Kidney tubule cell (primary cell): Measurements from ENCODE around the gene CDC73.
"Not testable (repeated sequence)": the region's sequence is repeated elsewhere in the genome, so short reads cannot be mapped to it uniquely, and the experiment has no call there.

ENCODE experiments used
- DNase-seq: peaks from one replicate; pipeline ENCODE4 v3.0.0-alpha.2; 2018; ENCODE audit warnings: low spot score

Gene CDC73

DNA sequence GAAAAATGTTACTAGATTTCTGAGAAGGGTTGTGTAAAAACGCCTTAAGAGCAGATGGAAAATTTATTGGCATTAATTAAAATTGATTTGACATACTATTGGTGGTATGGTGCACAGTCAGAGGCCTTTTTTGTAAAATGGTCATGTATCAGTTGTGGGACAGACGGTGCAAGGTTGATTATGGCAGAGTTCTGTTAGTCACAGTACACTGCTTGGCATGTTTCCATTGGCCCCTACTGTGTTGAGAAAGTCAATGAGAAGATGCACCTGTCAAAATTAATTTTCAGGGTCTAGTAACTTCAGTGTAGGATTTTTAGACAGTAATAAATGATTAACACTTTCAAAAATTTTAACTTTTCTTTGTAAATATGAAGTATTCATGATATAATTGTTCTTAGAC is 60.2 kb downstream of the CDC73 start:
- peak; percentile 29 for DNase-seq

DNA sequence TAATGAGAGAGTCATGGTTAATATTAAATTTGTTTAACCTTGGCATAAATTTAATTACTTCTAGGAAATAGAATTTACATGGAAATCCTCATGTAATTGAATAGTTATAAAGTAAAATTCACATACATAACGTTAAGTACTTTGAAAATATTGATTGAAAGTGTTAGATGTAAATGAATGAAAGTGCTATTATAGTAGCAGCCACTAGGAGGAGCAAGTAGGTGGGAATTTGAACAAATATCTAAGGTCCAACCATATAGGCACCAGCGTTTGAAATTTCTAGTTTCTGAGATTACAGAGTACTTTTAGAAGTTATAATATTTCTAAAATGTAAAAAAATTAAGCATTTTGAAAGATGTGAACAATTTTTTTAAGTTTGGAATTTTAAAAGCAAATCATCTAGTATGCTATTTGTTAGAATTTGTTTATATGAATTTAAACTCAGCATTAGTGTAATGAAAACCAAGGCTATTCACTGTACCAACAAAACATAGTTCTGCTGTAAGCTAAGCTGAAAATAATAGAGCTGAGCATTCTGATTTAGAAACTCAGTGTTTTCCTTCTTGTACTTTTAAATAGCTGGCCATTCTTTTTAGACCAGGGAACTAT is 61.3 kb downstream of the CDC73 start:
- peak; percentile 52 for DNase-seq

DNA sequence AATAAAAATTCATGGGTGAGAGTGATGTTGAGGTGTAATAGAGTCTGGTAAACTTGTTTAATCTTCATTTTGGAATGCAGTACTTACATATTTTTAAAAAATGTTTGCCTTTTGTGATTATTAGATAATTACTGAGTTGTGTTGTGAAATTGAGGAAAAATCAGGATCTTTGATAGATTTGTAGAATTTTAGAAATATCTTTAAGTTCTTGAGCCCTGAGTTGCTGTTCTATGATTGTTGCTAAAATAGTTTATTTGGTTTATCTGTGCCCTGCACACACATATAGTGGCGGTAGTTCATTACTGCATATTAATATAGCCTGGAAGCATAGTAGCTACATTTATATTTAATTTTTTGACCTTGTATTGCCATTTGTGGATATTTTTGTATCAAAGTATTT is 62.9 kb downstream of the CDC73 start:
- no peak for DNase-seq

DNA sequence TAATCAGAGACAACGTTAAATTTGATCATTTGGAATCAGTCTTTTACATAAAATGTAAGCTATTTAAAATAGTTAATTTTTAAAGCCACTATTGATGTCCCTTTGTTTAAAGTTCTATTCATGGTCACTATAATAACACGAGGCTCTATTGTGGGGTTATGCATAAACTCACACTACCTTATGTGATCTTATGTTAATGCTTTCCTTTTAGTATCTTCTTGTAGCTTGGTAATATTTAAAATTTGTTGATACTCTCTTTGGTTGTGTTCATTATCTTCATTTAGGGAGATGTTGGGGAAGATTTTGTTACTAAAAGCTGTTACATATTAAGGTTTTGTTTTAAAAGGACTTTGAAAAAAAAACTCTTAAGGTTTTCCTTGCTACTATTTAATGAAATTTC is 63.4 kb downstream of the CDC73 start:
- no peak for DNase-seq

DNA sequence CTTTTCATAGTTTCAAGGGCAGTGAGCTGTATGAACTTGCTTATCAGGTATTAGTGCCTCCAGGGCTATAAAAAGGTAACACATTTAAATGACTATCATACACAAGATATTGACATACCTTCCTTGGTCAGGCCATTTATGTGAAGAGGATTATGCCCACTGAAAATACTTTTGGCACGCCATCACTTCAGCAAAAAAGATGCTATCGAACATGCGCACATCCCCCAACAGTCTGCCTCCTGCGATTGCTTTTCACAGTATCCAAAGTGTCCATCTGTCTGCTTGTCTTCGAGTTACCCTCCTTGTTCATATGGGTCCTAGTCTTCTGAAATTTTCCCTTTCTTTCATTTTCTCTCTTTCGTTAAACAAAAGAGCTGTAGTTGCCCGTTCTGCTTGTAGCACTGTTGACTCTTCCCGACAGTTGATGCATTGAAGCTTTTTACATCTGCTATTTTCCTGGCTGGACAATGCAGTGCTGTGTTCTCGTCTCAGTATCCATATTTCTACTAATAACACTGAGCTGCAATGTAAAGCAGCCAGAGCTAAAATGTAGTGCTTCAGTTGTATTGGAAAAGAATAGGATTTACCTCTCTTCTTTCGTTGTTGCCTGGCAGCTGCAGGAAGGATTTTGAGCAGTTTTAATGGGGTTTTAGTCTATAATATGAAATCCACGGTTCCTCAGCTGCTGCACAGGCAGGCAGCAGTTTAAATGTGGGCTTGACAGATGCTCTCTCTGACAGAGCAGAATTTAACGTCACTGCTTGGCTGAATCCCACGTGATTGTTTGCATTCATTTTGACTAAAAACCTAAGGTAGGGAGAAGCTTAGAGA is 64.3 kb downstream of the CDC73 start, which contains the start of gene B3GALT2:
TSS of gene B3GALT2 (minus strand) at position 713 of the 831 bp plus-strand sequence. CDS start 5,051 bp downstream, outside the sequence.
- DNase-seq: no peak

DNA sequence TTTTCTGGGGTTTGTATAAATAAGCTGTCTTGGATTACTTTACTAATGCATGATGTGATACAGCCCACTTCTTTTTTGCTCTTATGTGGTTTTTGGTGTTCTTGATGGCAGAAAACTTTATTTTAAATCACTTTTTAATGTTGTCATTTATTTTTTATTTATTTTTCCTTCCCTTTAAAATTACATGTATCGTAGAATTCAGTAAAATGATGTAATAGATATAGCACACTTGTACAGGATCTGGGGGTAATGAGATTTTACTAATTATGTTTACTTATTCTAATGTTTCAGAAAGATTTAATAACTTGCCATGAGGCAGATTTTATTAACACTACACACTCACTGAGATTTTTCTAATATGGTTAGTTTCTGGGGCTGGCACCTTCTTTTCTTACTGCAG is 65.3 kb downstream of the CDC73 start:
- no peak for DNase-seq

DNA sequence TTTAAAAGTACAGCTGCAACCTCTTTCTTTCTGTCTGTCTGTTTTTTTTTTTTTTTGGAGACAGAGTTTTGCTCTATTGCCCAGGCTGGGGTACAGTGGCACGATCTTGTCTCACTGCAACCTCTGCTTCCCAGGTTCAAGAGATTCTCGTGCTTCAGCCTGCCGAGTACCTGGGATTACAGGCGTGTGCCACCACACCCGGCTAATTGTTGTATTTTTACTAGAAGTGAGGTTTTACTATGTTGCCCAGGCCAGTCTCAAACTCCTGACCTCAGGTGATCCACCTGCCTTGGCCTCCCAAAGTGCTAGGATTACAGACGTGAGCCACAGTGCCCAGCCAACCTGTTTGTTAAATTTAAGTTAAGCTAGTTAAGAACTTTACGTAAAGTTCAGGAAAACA is 67.1 kb downstream of the CDC73 start:
- DNase-seq: not testable (repeated sequence)

DNA sequence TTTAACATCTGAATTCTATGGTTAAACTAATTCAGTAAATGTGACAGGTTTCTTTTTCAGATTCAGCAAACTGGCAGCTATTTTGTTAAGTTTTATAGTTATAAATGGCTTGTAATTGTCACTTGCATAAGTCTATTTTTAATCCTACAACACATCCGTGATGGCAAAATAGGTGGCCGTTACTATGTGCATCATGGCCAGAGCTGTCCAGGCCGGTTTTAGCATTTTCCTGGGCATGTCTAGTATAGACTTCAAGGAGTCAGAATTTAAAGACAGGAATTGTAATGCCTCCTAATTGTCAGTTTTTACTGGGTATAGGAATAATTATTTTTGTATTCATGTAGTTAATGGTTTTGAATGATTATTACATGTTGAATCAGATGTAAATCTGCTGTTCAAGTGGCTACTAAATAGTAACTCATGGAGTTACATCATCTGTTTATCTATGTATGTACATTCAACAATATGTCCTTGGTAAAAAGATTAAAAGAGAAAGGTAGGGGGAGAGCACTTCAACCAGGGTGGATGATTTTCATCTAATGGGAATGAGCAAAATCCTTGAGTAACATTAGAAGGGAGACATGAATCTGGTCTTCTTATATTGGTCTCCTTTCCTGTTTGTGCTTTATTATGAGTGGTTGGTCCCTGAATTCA is 67.7 kb downstream of the CDC73 start:
- no peak for DNase-seq

DNA sequence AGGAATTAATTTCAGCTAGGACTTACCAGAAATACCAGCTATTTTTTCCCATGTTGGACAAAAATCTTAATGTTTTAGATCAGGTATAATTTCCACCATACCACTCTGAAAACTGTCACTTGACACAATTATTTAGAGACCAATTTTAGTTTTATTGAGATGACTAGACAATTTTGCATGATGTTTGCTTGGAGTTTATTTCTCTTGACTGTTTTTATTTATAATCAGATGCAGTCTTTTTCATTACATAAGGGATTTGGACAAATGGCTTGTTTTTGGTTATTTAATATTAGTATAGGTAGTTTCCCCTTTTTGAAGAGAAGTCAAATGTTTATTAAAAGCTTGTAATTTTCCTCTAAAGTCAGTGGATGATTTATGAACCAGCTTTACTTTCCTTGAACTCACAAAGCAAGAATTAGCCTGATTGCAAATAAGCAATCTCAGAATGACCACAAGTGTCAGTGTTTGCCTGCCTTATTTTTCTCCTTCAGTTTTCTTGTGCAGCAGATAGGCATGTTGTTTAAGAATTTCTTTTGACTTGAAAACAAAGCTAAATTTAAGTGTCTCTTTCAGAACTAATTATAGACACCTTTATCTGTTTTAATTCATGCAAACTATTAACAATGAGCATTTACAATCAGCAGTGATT is 68.4 kb downstream of the CDC73 start:
- no peak for DNase-seq

DNA sequence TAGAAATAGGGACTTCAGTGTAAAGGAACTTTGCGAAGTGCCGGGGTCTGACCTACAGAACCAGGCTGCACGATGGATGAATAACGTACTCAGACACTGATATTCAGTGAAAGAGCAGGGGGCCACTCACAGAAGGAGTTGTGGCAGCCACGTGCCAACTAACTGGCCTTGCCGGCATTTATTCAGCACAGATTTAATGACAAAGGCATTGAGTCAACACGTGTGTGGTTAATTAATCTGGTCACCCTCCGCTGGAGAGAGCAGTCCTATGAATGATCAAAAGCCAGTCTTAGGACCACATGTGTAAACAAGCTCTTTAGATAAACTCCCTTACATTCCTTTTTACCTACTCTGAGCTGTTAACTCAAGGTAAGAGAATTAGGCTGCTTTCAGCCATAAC is 70.8 kb downstream of the CDC73 start:
- no peak for DNase-seq

DNA sequence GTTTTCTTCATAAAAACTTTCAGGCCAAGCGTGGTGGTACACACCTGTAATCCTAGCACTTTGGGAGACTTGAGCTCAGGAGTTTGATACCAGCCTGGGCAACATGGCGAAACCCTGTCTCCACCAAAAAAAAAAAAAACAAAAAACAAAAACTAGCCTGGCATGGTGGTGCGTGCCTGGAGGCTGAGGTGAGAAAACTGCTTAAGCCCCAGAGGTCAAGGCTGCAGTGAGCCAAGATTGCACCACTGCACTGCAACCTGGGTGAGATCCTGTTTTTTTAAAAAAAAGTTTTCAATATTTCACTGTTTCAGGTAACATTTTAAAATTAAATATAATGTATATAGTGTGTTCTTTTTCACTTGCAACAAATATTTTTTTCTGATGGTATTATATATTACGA is 78.1 kb downstream of the CDC73 start:
- no peak for DNase-seq

DNA sequence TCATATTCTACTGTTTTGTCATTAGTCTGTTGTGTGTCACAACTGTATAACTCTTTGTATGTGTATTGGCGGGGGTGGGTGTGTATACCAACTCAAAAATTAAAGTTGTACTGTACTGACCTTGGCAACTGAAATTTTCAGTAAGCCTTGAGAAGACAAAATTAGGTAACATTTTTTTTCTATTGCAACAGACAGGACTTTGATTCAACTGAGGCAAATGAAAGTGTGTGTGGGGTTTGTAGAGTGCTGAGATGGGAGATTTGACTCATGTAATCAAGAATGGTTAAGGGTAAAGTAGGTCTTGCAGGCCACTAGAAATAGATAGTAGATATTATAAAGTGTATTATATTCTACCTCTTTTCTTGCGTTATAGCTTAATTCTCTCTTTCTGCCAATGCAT is 79.2 kb downstream of the CDC73 start:
- no peak for DNase-seq

DNA sequence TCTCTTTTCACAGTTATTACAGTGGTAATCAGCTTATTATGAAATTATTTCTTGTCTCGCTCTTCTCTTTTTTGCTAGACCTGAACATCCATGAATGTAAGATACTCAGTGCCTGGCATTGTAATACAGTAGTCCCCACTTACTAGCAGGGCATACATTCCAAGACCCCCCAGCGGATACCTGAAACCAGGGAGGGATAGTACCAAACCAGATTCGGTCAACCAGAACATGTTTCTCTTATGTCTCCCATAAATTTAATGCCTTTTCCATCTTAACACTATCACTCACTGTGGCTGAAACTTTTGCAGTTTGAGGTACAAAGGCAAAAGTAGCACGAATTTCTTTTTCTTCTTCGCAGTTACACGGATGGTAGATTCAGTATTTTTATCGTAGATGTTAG is 89.2 kb downstream of the CDC73 start:
- no peak for DNase-seq

DNA sequence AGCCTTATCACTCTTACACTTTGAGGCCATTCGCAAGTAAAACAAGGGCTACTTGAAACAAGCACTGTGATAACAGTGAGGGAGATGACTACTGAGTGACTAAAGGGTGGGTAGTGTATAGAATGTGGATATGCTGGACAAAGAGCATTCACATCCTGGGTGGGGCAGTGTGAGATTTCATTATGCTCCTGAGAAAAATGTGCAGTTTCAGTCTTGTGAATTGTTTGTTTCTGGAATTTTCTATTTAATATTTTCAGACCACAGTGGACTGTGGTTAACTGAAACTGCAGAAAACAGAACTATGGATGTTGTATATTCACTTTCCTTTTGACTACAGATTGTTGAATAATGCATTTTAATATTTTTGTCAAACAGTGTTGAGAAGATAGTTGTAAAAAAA is 89.7 kb downstream of the CDC73 start:
- peak; percentile 77 for DNase-seq

DNA sequence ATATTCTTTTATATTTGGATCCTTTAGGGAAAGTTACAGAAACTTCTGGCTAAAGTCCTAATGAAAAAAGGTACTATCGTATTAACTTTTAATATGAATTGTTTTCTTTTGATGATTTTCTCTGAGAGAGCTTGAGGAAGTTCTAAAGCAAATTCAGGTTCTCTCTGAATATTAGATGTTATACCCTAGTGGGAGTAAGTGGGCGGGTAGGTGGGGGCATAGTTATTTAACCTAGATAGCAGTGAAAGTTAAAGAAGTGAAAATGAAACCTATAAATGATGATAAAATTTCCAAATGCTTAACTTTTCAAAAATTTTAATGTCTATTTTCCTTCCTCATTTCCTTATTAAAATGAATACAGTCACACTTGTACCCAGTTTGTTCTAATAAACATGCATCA is 90.8 kb downstream of the CDC73 start:
- DNase-seq: no peak

DNA sequence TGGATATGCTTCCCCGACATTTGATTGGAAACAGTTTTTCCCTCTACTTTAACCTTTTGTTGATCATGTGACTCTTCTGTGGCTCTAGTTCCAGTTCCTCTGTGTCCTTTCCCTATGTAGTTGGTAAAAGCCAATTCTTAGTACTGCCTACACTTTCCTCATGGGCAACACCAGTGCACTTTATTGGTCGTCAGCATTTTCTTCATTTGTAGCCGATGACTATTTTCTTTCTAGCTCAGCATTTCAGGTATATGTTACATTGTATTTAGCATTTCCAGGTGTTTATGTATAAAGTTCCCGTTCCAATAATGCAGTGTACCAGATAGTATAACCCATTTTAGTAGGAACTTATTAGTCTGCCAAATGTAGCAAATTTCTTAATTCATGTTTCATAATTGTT is 92.2 kb downstream of the CDC73 start:
- DNase-seq: no peak

DNA sequence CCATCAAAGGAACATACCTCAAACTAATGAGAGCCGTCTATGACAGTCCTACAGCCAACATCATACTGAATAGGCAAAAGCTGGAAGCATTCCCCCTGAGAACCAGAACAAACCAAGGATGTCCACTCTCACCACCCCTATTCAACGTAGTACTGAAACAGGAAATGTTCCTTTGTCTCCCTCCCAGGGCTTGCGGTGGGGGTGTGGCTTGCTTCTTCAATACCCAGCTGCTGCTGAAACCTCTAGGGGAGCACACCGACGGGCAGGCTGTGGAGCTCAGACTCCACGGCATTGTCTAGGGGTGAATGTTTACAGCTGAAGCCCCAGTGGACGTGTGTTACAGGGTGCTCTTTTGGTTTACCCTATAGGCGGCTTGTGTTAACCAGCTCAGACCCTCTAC is 95.1 kb downstream of the CDC73 start:
- DNase-seq: no peak

DNA sequence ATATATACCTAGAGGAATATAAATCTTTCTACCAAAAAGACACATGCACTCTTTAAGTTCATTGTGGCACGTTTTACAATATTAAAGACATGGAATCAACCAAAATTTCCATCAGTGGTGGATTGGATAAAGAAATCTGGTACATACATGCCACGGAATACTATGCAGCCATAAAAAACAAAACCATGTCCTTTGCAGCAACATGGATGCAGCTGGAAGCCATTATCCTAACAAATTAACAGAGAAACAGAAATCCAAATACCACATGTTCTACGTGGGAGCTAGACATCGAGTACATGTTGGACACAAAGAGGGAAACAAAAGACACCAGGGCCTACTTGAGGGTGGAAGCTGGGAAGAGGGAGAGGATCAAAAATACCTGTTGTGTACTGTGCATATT is 97.6 kb downstream of the CDC73 start:
- no peak for DNase-seq

DNA sequence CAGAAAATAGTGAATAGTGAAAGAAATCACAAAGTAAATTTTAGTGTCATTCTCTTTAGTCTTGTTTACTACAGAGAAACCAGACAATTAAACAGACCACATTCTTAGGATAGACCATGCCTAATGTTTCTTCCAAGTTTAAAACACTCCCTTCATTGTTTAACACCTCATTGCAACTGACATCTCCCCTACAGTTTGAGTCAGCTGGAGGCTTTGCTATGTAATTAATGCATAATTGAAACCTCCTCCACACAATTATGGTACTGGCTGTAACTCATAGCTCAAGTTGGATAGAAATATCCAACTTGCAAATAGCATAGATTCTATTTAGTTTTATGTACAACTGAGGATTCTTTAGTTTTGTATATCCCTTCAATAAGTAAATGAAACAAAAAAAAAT is 99.8 kb downstream of the CDC73 start:
- no peak for DNase-seq

DNA sequence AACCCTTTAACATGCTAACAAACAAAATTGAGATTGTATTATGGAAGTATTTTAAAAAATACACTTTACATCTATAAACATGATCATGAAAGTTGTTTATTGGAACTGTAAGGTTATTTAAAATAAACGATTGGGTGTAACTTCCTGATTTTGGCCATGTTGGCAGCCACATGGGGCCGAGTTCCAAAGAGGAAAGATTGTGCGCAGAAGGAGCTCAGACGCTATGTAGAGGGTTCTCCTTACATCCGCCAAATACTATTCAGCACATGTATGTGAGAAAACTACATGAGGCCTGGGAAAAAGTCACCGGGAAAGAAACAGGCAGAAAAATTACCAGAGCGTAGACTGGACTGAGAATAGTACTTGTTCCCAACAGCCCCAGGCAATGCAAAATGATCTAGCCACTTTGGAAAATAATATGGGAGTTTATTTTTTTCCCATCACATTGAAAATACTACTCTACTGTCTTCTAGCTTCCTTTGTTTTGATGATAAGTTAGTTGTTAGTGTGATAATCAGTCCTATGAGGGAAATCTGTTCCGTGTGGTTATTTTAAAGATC is 100.3 kb downstream of the CDC73 start:
- DNase-seq: no peak

DNA sequence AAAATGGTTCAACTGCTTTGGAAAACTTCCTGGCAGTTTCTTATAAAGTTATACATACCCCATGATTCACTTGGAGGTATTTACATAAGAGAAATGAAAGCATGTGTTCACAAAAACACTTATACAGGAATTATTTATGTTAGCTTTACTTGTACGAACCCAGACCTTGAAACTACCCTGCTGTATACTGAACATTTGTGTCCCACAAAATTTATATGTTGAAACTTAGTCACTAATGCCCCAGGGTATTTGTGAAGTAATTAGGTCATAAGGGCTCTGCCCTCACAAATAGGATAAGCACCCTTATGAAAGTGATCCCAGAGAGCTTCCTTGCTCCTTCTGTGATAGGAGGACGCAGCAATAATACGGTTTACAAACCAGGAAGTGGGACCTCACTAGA is 107.3 kb downstream of the CDC73 start:
- DNase-seq: no peak

DNA sequence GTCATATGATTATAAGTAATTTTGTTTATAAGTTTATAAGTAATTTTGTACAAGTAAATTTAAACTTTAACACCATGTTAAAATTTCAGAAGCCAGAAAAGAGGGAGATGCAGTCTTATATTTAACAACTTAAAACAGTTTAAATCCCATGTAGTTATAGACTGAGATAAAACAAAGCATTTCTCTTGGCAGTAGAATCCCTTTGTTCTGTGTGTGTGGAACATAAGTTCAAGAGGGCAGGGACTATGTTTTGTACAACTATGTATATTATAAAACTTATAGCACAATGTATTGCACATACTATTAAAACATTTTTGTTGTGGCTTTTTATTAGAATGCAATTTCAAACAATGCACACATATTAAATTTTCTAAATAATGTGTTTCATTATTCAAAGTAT is 109.3 kb downstream of the CDC73 start:
- not testable (repeated sequence) for DNase-seq
